Cardiac muscle cell (in vitro differentiated cells and primary cell): Measurements from ENCODE around the gene KIRREL3. TPM values are rescaled to one million over a fixed set of nuclear protein-coding genes. Genes with fewer than 3 reads are reported as not detected.

ENCODE experiments used
- DNase-seq, 2 donors: peaks; one replicate each; pipeline versions ENCODE4 v3.0.0 to v3.0.0-alpha.2; 2010 to 2017; ENCODE audit warnings: low read depth in 1 of 2, low spot score in 1 of 2
- H3K27ac ChIP-seq: fragments of 200-600 bp; sonication (generic); 2 replicates; pipeline ENCODE4 v1.5.1; 2016
- H3K27me3 ChIP-seq: fragments of 200-600 bp; sonication (generic); 2 replicates; pipeline ENCODE4 v1.6.0; 2016; ENCODE audit warnings: control low read depth
- H3K36me3 ChIP-seq: fragments of 200-600 bp; sonication (generic); 2 replicates; pipeline ENCODE4 v1.5.1; 2016; ENCODE audit warnings: control low read depth
- H3K4me1 ChIP-seq: fragments of 200-600 bp; sonication (generic); 2 replicates; pipeline ENCODE4 v1.8.1; 2017; ENCODE audit warnings: low read depth, mild to moderate bottlenecking, mixed run types
- H3K4me3 ChIP-seq: fragments of 200-600 bp; sonication (generic); 2 replicates; pipeline ENCODE4 v1.5.1; 2016; ENCODE audit warnings: mild to moderate bottlenecking
- H3K9me3 ChIP-seq: fragments of 200-600 bp; sonication (generic); 2 replicates; pipeline ENCODE4 v1.5.1; 2017; ENCODE audit warnings: low read depth, mild to moderate bottlenecking, control low read depth
- polyA plus RNA-seq: library from polyadenylated mRNA; unstranded; fragments of >200 nt; fragmentation: Nextera tagmentation; extraction: Ambion mirVana; gene quantifications from 2 replicates; pipeline ENCODE4 v1.2.1, GENCODE V29; 2016
- total RNA-seq: library from RNA; depleted of rRNA; stranded (reverse); fragments of >200 nt; gene quantifications from 2 replicates; pipeline ENCODE4 v1.2.3, GENCODE V29; 2016
- TF ChIP-seq, protein P1 (sequence below): IDR thresholded peaks from 2 replicates; pipeline ENCODE4 v1.5.1; 2012; ENCODE audit warnings: low read depth, mild to moderate bottlenecking, low read length

KIRREL3 gene
- total and polyA plus RNA-seq, 2 experiments from 2014 or later, result 0.12 to 0.89 TPM

GRCh38 chr11:126603486-126603885, 397.1 kb downstream of the KIRREL3 start:
- Histone ChIP-seq H3K4me1 (no peaks in the 10 kb centered on the region), H3K4me3 (no peak overlapping the region), H3K36me3 (no peaks in the 10 kb centered on the region), H3K27me3 (peaks cover 97% of the 10 kb centered on the region), H3K27ac (no peak overlapping the region), H3K9me3 (no peaks in the 10 kb centered on the region)
- no peak for DNase-seq
- TF ChIP-seq, protein P1, sequence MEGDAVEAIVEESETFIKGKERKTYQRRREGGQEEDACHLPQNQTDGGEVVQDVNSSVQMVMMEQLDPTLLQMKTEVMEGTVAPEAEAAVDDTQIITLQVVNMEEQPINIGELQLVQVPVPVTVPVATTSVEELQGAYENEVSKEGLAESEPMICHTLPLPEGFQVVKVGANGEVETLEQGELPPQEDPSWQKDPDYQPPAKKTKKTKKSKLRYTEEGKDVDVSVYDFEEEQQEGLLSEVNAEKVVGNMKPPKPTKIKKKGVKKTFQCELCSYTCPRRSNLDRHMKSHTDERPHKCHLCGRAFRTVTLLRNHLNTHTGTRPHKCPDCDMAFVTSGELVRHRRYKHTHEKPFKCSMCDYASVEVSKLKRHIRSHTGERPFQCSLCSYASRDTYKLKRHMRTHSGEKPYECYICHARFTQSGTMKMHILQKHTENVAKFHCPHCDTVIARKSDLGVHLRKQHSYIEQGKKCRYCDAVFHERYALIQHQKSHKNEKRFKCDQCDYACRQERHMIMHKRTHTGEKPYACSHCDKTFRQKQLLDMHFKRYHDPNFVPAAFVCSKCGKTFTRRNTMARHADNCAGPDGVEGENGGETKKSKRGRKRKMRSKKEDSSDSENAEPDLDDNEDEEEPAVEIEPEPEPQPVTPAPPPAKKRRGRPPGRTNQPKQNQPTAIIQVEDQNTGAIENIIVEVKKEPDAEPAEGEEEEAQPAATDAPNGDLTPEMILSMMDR, result no peak

DNA sequence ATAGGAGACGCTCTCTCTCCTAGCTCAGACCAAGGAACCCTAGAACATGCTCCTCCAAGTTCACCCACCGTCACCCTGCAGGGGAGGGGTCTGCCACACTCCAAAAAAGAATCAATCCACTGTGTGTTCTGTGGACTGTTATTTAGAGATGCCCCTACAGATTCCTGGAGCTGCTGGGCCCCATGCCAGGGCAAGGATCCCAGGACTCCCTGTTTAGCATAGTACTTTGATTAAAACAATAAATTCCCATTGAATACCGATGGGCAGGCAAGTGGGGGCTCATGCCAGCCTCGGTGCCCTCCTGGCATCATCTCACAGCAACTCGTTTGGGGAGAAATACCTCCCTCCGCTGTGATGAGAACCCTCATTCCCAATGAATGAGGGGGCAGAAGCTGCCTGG, 397.6 kb downstream of the KIRREL3 start:
- DNase-seq, result no peak
- Histone ChIP-seq H3K4me1 (peaks cover under 1% of the 10 kb centered on the region), H3K27me3 (peaks cover 92% of the 10 kb centered on the region), H3K27ac (no peak overlapping the region), H3K4me3 (no peak overlapping the region), H3K9me3 (no peaks in the 10 kb centered on the region), H3K36me3 (no peaks in the 10 kb centered on the region)
- TF ChIP-seq, protein P1, result no peak

DNA sequence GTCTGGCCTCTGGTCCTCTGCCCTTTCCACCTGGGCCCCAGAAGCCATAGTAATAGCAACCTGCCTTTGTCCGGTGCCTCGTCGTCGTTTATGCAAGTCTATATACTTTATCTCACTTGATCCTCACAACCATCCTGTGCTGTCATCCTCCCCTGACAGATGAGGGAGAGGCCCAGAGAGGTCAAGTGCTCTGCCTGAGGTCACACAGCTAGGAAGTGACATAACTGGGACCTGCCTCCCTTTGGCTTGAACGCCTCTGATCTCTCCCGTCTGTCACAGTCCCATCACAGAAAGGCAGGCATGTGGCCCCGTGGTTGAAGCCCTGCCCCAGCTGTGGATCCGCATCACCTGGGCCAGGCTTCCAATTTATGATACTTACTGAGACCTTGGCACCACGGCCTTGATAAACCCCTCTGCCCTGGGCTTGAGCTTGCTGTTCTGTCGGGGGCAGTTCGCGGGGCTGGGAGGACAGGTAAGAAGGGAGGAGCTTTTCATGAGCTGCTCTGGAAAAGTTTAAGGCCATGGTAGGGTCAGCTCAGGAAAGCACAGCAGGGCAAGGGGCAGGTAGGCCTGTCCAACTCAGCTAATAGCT, 398.1 kb downstream of the KIRREL3 start:
- no peak for DNase-seq
- H3K27ac ChIP-seq, result no peak overlapping the region
- H3K4me1 ChIP-seq, result peaks cover 6% of the 10 kb centered on the region
- H3K27me3 ChIP-seq, result peaks cover 88% of the 10 kb centered on the region
- TF ChIP-seq, protein P1, result no peak
- H3K36me3 ChIP-seq, result no peaks in the 10 kb centered on the region
- no peak overlapping the region for H3K4me3 ChIP-seq
- no peaks in the 10 kb centered on the region for H3K9me3 ChIP-seq

- Histone ChIP-seq H3K9me3 (no peaks in the 10 kb centered on the region), H3K4me1 (peaks cover 11% of the 10 kb centered on the region), H3K4me3 (no peak overlapping the region), H3K27me3 (peaks cover 80% of the 10 kb centered on the region), H3K27ac (no peak overlapping the region), H3K36me3 (no peaks in the 10 kb centered on the region)
- no peak for DNase-seq
- TF ChIP-seq, protein P1, result no peak
These were observed 398.9 kb downstream of the KIRREL3 start for GRCh38 chr11:126601550-126602215.

- Histone ChIP-seq H3K4me3 (no peak overlapping the region), H3K4me1 (peaks cover 11% of the 10 kb centered on the region), H3K27ac (no peak overlapping the region), H3K9me3 (no peaks in the 10 kb centered on the region), H3K36me3 (no peaks in the 10 kb centered on the region), H3K27me3 (peaks cover 75% of the 10 kb centered on the region)
- no peak for DNase-seq
- TF ChIP-seq, protein P1, result no peak
These were observed 399.4 kb downstream of the KIRREL3 start for GRCh38 chr11:126601136-126601535.
